Peyer's patch (tissue), 4 donors: ENCODE results near the gene IMPG1. TPM values are rescaled to one million over a fixed set of nuclear protein-coding genes. Genes with fewer than 3 reads are reported as not detected.

Experiments
- DNase-seq, 3 donors: peaks; one replicate each; pipeline ENCODE4 v3.0.0-alpha.2; 2017 to 2019
- H3K27ac ChIP-seq, 4 donors: fragments of 200-600 bp; sonication (generic); one replicate each; pipeline ENCODE4 v1.5.1; 2016 to 2019
- H3K27me3 ChIP-seq, 2 donors: fragments of 200-600 bp; sonication (generic); one replicate each; pipeline ENCODE4 v1.5.1; 2019
- H3K36me3 ChIP-seq, 3 donors: fragments of 200-600 bp; sonication (generic); one replicate each; pipeline ENCODE4 v1.5.1; 2016 to 2019
- H3K4me1 ChIP-seq, 4 donors: fragments of 200-600 bp; sonication (generic); one replicate each; pipeline ENCODE4 v1.5.1; 2016 to 2019
- H3K4me3 ChIP-seq, 4 donors: fragments of 200-600 bp; sonication (generic); 1 replicate in 3 of 4; 2 replicates in 1 of 4; pipeline ENCODE4 v1.5.1; 2016 to 2019; ENCODE audit warnings: mild to moderate bottlenecking in 1 of 4
- H3K9me3 ChIP-seq, 4 donors: fragments of 200-600 bp; sonication (generic); one replicate each; pipeline ENCODE4 v1.5.1; 2016 to 2019; ENCODE audit warnings: mild to moderate bottlenecking in 1 of 4
- CTCF ChIP-seq, 6 experiments: fragments of 450-650 bp in 4 of 6; fragments of 200-600 bp in 2 of 6; sonication (generic) in 1 of 6; IDR thresholded peaks; one replicate each; pipeline ENCODE4 v1.5.1; 2017 to 2019; ENCODE audit warnings: antibody characterized with exemption in 6 of 6, mild to moderate bottlenecking in 3 of 6, moderate library complexity in 1 of 6
- POLR2A ChIP-seq, 2 donors: fragments of 450-650 bp; IDR thresholded peaks; one replicate each; pipeline ENCODE4 v1.5.1; 2017; ENCODE audit warnings: antibody characterized with exemption in 2 of 2, mild to moderate bottlenecking in 2 of 2, moderate library complexity in 2 of 2
- total RNA-seq, 4 donors: library from RNA; depleted of rRNA; stranded (reverse); fragments of >200 nt; gene quantifications; one replicate each; pipeline ENCODE4 v1.1.0, GENCODE V29; 2016

The IMPG1 gene
- total RNA-seq, 4 donors from 2014 or later, result not detected

GRCh38 chr6:75931011-75931680 lies 141.3 kb downstream of the IMPG1 start:
- Histone ChIP-seq H3K27ac (no peak overlapping the region), H3K36me3 (no peaks in the 10 kb centered on the region), H3K27me3 (no peaks in the 10 kb centered on the region), H3K9me3 (no peaks in the 10 kb centered on the region), H3K4me3 (no peak overlapping the region), H3K4me1 (peaks cover 0 to 11% (median 0%) of the 10 kb centered on the region in 4 donors)
- TF ChIP-seq POLR2A (IDR thresholded peaks at IDR 0.05) (no peak), CTCF (IDR thresholded peaks at IDR 0.05) (no peak)
- no peak for DNase-seq

- H3K36me3 ChIP-seq, result no peaks in the 10 kb centered on the region
- no peak for DNase-seq
- H3K4me3 ChIP-seq, result no peak overlapping the region
- H3K9me3 ChIP-seq, result no peaks in the 10 kb centered on the region
- H3K27me3 ChIP-seq, result no peaks in the 10 kb centered on the region
- no peak overlapping the region for H3K27ac ChIP-seq
- H3K4me1 ChIP-seq, result no peaks in the 10 kb centered on the region
- TF ChIP-seq POLR2A (IDR thresholded peaks at IDR 0.05) (no peak), CTCF (IDR thresholded peaks at IDR 0.05) (no peak)
Observed at GRCh38 chr6:75926293-75927168, 145.9 kb downstream of the IMPG1 start.

- no peak for DNase-seq
- Histone ChIP-seq H3K9me3 (no peaks in the 10 kb centered on the region), H3K27ac (no peak overlapping the region), H3K27me3 (no peaks in the 10 kb centered on the region), H3K36me3 (peaks cover 0 to 27% (median 0%) of the 10 kb centered on the region in 3 donors), H3K4me1 (no peaks in the 10 kb centered on the region), H3K4me3 (no peak overlapping the region)
- TF ChIP-seq CTCF (IDR thresholded peaks at IDR 0.05) (no peak), POLR2A (IDR thresholded peaks at IDR 0.05) (no peak)
Observed at GRCh38 chr6:75922226-75922625, 150.2 kb downstream of the IMPG1 start.

GRCh38 chr6:75913040-75913439 lies 159.4 kb downstream of the IMPG1 start:
- no peak overlapping the region for H3K27ac ChIP-seq
- H3K4me3 ChIP-seq, result no peak overlapping the region
- TF ChIP-seq POLR2A (IDR thresholded peaks at IDR 0.05), result no peak
- TF ChIP-seq CTCF (IDR thresholded peaks at IDR 0.05), result no peak
- no peak for DNase-seq
- H3K9me3 ChIP-seq, result no peaks in the 10 kb centered on the region
- H3K36me3 ChIP-seq, result peaks cover 0 to 41% (median 0%) of the 10 kb centered on the region in 3 donors
- H3K4me1 ChIP-seq, result no peaks in the 10 kb centered on the region
- no peaks in the 10 kb centered on the region for H3K27me3 ChIP-seq

- no peaks in the 10 kb centered on the region for H3K9me3 ChIP-seq
- H3K36me3 ChIP-seq, result peaks cover 0 to 6% (median 0%) of the 10 kb centered on the region in 3 donors
- no peaks in the 10 kb centered on the region for H3K27me3 ChIP-seq
- no peak overlapping the region for H3K27ac ChIP-seq
- no peaks in the 10 kb centered on the region for H3K4me1 ChIP-seq
- no peak for TF ChIP-seq CTCF (IDR thresholded peaks at IDR 0.05)
- TF ChIP-seq POLR2A (IDR thresholded peaks at IDR 0.05), result no peak
- no peak for DNase-seq
- no peak overlapping the region for H3K4me3 ChIP-seq
Observed at GRCh38 chr6:75907444-75907843, 165.0 kb downstream of the IMPG1 start.
